Colon (tissue), 2 donors: ENCODE results near the gene DOCK6.

Experiments
- FAIRE-seq: peaks from 2 replicates; lab custom pipeline; 2012; peaks lifted over from hg19 to GRCh38; lab: Jason Lieb, UNC
- donor health status: control.
- donor health status: control.

DOCK6 gene

DNA sequence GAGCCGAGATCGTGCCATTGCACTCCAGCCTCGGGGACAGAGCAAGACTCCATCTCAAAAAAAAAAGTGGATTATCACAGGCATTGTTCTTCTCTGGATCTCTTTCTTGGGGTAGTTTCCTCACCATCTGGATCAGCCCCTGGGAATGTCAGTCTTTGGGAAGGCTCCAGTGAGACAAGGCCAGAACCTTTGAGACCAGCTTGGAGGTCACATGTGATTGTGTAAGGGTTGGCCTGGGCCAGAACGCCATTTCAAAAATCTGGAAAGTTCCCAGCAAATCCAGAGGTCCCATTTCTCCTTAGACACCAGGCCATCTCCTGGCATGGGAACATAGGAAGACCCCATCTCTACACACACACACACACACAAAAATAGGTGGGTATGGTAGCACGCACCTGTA, 37.2 kb downstream of the DOCK6 start:
- FAIRE-seq = no peak

DNA sequence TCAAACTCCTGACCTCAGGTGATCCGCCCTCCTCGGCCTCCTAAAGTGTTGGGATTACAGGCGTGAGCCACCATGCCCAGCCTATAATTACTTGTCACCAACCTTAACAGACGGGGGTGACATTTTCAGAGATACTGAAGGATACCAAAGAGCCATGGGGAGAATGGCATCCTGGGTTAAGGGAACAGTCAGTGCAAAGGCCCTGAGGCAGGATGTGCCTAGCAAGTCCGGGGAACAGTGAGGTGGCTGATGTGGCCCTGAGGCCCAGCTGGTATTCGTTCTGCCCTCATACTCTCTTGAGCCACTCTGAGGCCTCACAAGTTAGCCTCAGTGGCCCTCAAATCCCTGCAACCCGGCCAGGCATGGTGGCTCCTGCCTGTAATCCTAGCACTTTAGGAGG, 37.9 kb downstream of the DOCK6 start:
- FAIRE-seq = no peak

- no peak for FAIRE-seq
Measured at GRCh38 chr19:11223200-11223599, 39.1 kb downstream of the DOCK6 start.

DNA sequence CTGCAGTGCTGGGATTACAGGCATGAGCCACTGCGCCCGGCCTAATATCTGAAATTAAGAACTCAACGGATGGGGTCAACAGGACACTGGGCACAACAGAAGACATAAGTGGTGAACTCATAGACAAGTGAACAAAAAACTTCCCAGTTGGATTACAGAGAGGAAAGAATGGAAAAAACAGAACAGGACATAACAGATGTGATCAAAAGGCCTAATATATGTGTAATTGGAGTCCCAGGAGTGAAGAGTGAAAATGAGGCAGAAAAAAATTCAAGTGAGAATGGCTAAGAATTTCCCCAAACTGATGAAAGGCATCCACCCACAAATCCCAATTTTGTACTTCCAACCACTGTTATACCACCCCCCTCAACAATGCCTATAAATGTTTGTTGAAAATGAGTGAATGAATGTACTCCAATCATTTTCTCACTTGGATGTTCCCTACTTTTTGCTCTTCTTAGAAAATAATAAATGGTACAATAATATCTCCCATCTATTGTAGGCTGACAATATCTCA, 41.2 kb downstream of the DOCK6 start:
- no peak for FAIRE-seq

DNA sequence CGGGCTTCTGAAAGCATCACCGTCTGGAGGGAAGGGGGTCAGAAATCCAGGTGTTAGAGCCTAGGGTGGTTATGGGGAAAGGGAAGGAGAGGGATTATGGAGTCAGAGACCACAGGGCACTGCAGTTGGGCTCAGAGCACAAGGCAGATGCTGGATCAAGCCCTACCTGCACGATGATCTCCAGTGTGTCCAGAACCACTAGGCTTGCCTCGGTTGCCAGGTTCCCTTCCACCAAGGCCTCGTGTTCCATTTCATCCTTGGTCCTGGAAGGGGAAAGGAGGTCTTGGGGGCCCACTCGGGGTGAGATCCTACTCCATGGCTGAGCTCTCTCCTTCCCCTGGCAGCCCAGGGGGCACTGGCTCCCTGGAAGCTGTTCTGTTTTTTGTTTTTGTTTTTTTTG, 47.9 kb downstream of the DOCK6 start:
- FAIRE-seq = no peak

DNA sequence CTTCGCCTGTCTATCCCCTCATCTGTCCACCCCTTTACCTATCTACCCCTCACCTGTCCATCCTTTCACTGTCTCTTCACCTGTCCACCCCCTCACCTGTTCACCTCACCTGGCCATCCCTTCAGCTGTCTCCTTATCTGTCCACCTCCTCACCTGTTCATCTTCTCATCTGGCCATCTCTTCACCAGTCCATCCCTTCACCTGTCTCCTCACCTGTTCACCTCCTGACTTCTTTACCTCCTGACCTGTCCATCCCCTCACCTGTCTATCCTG, 51.7 kb downstream of the DOCK6 start:
- no peak for FAIRE-seq

DNA sequence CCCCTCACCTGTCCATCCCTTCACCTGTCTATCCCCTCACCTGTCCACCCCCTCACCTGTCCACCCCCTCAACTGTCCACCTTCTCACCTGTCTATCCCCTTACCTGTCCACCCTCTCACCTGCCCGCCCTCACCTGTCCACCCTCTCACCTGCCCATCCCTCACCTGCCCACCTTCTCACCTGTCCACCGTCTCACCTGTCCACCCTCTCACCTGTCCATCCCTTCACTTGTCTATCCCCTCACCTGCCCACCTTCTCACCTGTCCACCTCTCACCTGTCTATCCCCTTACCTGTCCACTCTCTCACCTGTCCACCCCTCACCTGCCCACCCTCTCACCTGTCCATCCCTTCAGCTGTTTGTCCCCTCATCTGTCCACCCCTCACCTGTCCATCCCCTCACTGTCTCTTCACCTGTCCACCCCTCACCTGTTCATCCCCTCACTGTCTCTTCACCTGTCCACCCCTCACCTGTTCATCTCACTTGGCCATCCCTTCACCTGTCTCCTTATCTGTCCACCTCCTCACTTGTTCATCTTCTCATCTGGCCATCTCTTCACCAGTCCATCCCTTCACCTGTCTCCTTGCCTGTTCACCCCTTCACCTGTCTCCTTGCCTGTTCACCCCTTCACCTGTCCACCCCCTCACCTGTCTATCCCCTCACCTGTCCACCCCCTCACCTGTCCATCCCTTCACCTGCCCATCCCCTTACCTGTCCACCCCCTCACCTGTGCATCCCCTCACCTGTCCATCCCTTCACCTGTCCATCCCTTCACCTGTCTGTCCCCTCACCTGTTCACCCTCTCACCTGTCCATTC, 52.3 kb downstream of the DOCK6 start:
- no peak for FAIRE-seq

GRCh38 chr19:11208561-11209471, 53.5 kb downstream of the DOCK6 start:
- no peak for FAIRE-seq

DNA sequence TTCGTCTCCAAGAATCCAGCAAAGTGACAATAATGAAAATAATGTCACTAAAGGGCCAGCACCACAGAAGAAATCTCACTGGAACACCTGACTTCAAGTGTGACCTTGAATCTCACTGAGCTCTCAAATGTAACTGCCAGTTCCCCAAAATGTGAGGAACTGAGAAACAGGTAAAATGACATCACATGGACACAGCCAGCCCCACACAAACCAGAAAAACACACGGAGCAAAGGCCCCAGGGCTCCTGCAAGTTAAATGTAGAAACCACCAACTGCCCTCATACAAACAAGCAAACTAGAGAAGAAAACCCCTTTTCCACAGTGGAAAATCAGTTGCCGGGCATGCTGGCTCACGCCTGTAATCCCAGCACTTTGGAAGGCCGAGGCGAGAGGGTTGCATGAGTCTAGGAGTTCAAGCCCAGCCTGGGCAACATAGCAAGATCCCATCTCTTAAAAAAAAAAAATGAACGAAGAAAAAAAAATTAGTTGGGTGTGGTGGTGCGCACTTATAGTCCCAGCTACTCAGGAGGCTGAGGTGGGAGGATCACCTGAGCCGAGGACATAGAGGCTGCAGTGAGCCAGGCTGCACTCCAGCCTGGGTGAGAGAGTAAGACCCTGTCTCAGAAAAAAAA, 56.3 kb downstream of the DOCK6 start:
- FAIRE-seq = no peak

- no peak for FAIRE-seq
Measured at GRCh38 chr19:11204943-11205349, 57.4 kb downstream of the DOCK6 start.

DNA sequence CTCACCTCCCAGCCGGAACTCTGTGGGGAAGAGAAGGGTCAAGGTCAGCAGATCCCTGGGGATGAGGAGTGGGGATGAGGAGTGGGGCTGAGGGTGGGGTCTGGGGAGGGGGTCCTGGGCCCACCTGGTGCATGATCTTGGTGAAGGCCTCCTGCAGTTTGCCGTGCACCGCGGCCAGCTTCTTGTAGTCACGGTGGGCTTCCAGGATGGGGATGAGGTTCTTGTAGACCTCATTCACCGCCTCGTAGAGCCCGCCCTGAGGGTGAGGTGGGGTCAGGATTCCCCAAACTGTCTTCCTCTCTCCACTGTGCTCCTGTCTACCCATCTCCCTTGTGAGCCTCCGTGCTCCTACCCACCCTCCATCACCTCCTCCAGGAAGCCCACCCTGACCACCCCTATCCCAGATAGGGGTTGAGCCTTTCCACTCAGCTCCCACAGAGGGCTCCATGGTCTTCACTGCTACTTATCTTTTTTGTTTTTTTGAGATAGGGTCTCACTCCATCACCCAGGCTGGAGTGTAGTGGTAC, 58.2 kb downstream of the DOCK6 start:
- no peak for FAIRE-seq

- no peak for FAIRE-seq
Measured at GRCh38 chr19:11203194-11204075, 58.9 kb downstream of the DOCK6 start.

DNA sequence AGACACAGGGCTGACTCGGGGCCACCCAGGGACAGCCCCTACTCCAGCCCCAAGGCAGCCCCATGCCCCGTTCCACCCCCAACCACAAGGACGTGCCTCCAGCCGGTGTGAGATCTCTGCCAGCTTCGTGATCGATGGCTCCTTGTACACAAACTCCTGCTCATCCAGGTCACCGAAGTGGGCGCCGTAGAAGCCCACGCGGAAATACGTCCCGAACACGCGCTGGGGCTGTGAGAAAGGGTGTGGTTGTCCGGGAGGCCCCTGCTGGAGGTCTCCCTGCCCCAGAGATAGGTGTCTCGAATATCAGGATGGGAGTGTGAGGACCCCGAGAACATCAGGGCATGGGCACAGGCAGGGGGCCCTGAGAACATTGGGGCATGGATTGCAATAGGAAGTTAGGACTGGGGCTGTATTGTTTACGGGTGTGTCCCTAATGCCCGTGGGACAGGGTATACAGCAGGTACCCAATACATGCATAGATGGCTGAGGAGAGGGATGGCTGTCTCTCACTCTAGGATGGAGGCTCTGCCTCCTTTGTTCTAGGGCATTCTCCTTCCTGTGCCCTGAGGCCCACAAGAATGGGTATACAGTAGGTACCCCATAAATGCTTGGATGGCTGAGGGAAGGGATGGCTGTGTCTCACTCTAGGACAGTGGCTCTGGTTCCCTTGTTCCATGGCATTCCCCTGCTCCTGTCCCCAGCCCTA, 59.7 kb downstream of the DOCK6 start:
- no peak for FAIRE-seq

DNA sequence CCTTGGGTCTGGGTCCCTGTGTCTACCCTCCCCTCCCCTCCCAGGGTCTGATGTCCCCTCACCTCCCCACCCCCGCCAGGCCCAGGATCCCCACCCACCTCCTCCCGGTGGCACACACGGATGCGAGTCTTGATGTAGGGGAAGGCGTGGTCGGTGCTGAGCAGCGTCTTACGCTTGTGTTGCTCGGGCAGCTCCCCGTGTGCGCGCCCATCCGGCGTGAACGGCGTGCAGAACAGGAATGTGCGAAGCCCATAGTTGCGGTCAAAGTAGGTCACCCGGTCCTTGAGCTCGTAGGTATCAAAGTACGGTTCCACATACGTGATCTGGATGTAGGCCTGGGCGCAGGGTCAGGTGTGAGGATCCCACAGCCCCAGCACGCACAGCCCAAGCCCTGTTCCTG, 60.5 kb downstream of the DOCK6 start:
- FAIRE-seq = no peak

DNA sequence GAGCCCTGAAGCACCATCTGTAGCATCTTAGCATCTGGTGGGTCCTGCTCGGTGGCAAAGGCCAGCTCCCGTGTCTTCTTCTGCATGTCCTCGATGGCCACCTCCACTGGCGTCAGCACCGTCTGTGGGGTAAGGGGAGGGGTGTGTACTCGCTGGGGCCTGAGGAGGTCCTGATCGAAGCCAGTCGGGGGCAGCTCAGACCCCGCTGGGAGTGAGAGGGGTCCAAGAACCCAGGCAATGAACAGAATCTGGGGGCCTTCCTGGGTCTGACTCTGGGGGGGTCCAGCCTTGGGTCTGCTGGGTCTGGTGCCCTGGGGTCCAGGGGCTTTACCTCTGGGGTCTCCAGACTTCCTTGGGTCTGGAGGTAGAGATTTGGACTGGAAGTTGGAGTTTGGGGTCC, 61.4 kb downstream of the DOCK6 start:
- no peak for FAIRE-seq

GRCh38 chr19:11200015-11200574, 62.2 kb downstream of the DOCK6 start:
- no peak for FAIRE-seq

DNA sequence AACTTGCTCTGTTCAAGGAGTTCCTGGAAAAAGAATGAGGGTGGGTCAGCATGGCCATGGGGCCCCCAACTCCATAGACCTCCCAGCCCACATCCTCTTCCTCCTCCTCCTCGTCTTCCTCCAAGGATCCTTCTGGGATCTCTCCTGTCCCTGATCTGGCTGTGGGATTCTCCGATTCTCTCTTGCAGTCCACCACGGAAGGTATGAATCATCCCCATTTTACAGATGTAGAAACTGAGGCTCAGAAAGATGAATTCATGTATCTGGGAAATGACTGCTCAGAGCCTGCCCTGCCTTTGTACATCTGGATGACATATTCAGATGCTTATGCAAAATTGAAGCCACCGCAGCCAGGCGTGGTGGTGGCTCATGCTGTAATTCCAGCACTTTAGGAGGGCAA, 62.8 kb downstream of the DOCK6 start:
- FAIRE-seq = no peak

- no peak for FAIRE-seq
Measured at GRCh38 chr19:11198769-11199424, 63.4 kb downstream of the DOCK6 start.

DNA sequence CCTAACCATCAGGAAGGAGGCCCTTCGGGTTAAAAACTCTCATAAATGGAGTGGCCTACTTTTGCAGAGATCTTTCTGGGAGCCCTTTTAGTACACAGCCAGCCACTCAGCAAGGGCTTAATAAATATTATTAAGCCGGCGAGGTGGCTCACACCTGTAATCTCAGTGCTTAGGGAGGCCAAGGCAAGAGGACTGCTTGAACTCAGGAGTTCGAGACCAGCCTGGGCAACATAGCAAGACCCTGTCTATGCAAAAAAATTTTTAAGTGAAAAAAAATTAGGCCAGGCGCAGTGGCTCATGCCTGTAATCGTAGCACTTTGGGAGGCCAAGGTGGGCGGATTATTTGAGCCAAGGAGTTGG, 64.2 kb downstream of the DOCK6 start:
- no peak for FAIRE-seq
